Glutamatergic neuron (in vitro differentiated cells): Measurements from ENCODE around the gene CMSS1. TPM values are rescaled to one million over a fixed set of nuclear protein-coding genes. Genes with fewer than 3 reads are reported as not detected.

Source experiments
- DNase-seq: peaks from one replicate; pipeline ENCODE4 v3.0.0; 2022
- H3K27ac Mint-ChIP-seq: one replicate; pipeline ENCODE4 v1.8.0; 2020; ENCODE audit warnings: mild to moderate bottlenecking, mixed read lengths, inconsistent platforms; ENCODE audit not compliant: unreplicated experiment
- H3K27me3 Mint-ChIP-seq: one replicate; pipeline ENCODE4 v1.8.0; 2020; ENCODE audit warnings: mild to moderate bottlenecking, moderate library complexity, mixed read lengths, inconsistent platforms; ENCODE audit not compliant: unreplicated experiment
- H3K36me3 Mint-ChIP-seq: one replicate; pipeline ENCODE4 v1.8.0; 2020; ENCODE audit warnings: mild to moderate bottlenecking, mixed read lengths, inconsistent platforms; ENCODE audit not compliant: unreplicated experiment
- H3K4me1 Mint-ChIP-seq: one replicate; pipeline ENCODE4 v1.8.0; 2020; ENCODE audit warnings: mild to moderate bottlenecking, low read depth, mixed read lengths, inconsistent platforms; ENCODE audit not compliant: unreplicated experiment
- H3K4me3 Mint-ChIP-seq: one replicate; pipeline ENCODE4 v1.8.0; 2020; ENCODE audit warnings: mild to moderate bottlenecking, mixed read lengths, inconsistent platforms; ENCODE audit not compliant: unreplicated experiment
- H3K9me3 Mint-ChIP-seq: one replicate; pipeline ENCODE4 v1.8.0; 2020; ENCODE audit warnings: mild to moderate bottlenecking, moderate library complexity, mixed read lengths, inconsistent platforms; ENCODE audit not compliant: unreplicated experiment
- microRNA-seq: library from miRNA; unstranded; fragments of <30 nt; microRNA quantifications from one replicate; pipeline ENCODE4, GENCODE V29; 2020; ENCODE audit not compliant: unreplicated experiment
- total RNA-seq: library from RNA; stranded (reverse); fragmentation: NEBNext Ultra II Directional; extraction: Animal tissue kit (Norgen Biotek cat#: 25700); gene quantifications from one replicate; pipeline ENCODE4 v1.2.1, GENCODE V29; 2021; ENCODE audit not compliant: unreplicated experiment
- TF ChIP-seq, protein P1 (sequence below): fragments of 200-600 bp; sonication (generic); IDR thresholded peaks from one replicate; pipeline ENCODE4 v1.5.0; 2021; ENCODE audit not compliant: partially characterized antibody, unreplicated experiment

CMSS1 gene
- total RNA-seq, 1 donor from 2014 or later, result 37.8 TPM

DNA sequence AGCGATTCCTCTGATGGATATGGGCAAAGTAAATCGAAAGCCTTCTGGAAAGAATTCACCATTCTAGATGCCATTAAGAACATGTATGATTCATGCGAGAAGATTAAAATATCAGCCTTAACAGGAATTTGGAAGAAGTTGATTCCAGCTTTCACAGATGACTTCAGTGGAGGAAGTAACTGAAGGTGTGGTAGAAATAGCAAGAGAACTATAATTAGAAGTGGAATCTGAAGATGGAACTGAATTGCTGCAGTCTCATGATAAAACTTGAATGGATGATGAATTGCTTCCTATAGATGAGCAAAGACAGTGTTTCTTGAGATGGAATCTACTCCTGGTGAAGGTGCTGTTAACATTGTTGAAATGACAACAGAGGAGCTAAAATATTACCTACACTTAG is 413.0 kb downstream of the CMSS1 start:
- DNase-seq, result no peak
- Mint-ChIP-seq H3K27ac (no peak overlapping the region), H3K36me3 (no peaks in the 10 kb centered on the region), H3K4me3 (no peak overlapping the region), H3K9me3 (no peaks in the 10 kb centered on the region), H3K27me3 (no peaks in the 10 kb centered on the region), H3K4me1 (no peaks in the 10 kb centered on the region)
- TF ChIP-seq, protein P1, sequence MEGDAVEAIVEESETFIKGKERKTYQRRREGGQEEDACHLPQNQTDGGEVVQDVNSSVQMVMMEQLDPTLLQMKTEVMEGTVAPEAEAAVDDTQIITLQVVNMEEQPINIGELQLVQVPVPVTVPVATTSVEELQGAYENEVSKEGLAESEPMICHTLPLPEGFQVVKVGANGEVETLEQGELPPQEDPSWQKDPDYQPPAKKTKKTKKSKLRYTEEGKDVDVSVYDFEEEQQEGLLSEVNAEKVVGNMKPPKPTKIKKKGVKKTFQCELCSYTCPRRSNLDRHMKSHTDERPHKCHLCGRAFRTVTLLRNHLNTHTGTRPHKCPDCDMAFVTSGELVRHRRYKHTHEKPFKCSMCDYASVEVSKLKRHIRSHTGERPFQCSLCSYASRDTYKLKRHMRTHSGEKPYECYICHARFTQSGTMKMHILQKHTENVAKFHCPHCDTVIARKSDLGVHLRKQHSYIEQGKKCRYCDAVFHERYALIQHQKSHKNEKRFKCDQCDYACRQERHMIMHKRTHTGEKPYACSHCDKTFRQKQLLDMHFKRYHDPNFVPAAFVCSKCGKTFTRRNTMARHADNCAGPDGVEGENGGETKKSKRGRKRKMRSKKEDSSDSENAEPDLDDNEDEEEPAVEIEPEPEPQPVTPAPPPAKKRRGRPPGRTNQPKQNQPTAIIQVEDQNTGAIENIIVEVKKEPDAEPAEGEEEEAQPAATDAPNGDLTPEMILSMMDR, result no peak

Small RNAs within 50 kb of the gene (microRNA-seq; reads per million reads assigned to microRNA genes)
- gene MIR3921, result not detected

Other genes with a start within 250 kb of the CMSS1 start
- 0.25 TPM for gene COL8A1, start 179.3 kb upstream of the CMSS1 start, total RNA-seq